ENCODE measurements around the gene ZMYND11. TPM values are rescaled to one million over a fixed set of nuclear protein-coding genes. Genes with fewer than 3 reads are reported as not detected.

The ZMYND11 gene
- total and polyA plus RNA-seq, 9 of the 15 experiments (the other 6 are each of a cell fraction or from before 2014, with no cell fraction given), result 2.7 to 13.8 (median 8.8) TPM

- TF ChIP-seq FOXM1 (IDR thresholded peaks at IDR 0.05; ENCODE audit: low read depth) (no peak), FOXM1 (CRISPR knock-in tag; IDR thresholded peaks at IDR 0.05; ENCODE audit: low read depth) (no peak), CHD4 (IDR thresholded peaks at IDR 0.05; ENCODE audit: insufficient read depth, insufficient replicate concordance, low read depth, low read length, poor library complexity, severe bottlenecking) (no peak), TCF7 (IDR thresholded peaks at IDR 0.05; ENCODE audit: borderline replicate concordance) (no peak), CTCF (IDR thresholded peaks at IDR 0.05 in 2 of 3, conservative IDR thresholded peaks at IDR 0.05 in 1 of 3; ENCODE audit: insufficient read depth in 2 of 3, low read depth in 1 of 3, low read length in 3 of 3) (no peak), NONO (IDR thresholded peaks at IDR 0.05; ENCODE audit: low read depth in 2 of 2, low read length in 1 of 2) (no peak), ZNF398 (CRISPR knock-in tag; IDR thresholded peaks at IDR 0.05) (no peak), ZNF76 (CRISPR knock-in tag; IDR thresholded peaks at IDR 0.05; ENCODE audit: borderline replicate concordance) (no peak), ZBTB2 (IDR thresholded peaks at IDR 0.05) (no peak), TAF7 (tag; IDR thresholded peaks at IDR 0.05) (no peak), NR4A1 (CRISPR knock-in tag; IDR thresholded peaks at IDR 0.05) (no peak), NR4A1 (tag; IDR thresholded peaks at IDR 0.05) (no peak)
These were observed 164.7 kb downstream of the ZMYND11 start (continued) for GRCh38 chr10:299969-300368.

Data from K562 (cell line).